Pons (tissue), 1 donor: Measurements from ENCODE around the gene UVRAG.
A peak's percentile ranks its signal among the peaks of the same experiment; 100 is the strongest.

Source experiments
- DNase-seq: peaks from one replicate; pipeline ENCODE4 v3.0.0-alpha.2; 2016; ENCODE audit warnings: low spot score

Gene UVRAG

DNA sequence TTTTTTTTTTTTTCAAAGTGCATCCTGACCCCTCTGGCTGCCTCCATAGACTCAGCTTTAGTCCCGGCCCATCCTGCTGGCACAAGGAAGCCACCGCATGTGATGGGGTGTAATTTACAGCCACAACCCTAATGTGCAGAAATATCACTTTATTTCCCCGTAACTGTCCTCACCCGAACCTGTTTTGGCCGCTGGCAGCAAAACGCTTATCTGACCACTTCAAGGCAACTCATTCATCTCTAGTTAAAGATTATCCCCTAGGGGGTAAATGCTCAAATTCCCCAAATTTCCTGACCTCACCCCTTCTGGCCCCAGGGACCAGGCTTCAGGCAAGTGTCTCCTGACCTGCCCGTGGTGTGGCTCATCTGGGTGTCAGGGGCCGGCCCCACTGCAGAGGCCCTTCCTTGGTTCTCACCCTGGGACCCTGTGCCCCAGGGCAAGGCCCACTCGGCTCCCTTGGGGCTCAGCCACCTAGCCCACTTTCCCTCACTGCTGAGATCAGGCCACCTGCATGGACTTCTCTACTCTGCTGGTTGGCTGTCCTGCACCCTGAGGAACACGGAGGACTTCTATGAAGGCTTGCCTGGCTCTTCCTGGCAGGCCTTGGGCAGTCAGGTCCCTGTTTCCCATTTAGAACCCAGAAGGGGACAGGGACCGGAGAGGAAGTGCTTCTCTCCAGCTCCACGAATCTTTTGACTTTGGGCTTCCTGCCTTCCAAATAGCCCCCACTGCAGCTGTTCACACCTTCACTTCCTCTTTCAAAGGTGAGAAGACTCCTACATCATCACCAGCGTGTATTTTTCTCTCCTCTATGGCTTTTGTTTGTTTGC lies 337.9 kb downstream of the UVRAG start:
- no peak for DNase-seq

DNA sequence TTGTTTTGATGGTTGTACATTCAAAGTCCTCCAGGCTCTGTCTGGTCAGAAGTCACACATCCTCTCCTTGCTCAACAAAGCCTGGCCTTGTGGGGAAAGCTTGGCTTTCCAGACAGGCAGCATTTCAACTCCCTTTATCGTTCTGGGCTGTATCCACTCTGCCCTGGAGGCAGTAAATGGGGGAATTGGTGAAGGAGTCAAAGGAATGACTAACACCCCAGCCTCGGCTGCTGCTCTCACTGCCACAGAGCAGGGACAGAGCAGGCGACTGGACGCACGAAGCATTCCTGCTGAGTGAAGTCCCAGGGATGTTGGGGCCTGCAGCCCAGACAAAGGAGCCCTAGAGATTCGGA lies 338.5 kb downstream of the UVRAG start:
- DNase-seq: peak; percentile 56

DNA sequence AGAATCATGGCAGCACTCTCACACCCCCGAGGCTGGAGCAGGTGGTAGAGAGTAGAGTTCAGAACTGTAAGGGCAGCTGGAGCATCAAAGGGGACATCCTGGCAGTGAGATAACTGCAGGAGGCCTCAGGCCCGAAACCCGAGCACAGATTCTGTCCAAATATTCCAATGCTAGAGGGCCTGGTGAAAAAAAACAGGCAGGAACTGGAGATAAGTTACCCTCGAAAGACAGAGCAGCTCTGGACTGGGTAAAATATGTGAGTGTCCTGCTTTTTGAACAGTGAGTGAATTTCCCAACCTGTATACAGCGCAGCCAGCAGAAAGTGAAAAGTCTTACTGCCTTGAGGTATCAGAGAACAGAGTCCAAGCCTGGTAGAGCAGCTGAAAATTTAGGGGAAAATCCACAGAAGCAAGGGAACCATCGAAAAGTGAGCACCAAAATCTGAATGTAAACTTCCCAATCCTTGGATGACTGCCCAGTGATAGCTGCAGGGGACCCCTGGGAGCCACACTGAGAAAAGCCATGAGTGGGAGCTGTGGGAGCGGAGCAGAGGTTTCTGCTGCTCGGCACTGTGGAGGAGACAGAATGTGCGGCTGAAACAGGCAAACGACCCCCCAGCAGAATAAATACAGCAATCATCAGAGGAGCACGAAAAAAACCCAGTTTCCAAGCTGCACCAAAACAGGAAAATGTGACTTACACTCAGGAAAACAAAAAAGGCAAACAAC lies 340.7 kb downstream of the UVRAG start:
- DNase-seq: no peak

DNA sequence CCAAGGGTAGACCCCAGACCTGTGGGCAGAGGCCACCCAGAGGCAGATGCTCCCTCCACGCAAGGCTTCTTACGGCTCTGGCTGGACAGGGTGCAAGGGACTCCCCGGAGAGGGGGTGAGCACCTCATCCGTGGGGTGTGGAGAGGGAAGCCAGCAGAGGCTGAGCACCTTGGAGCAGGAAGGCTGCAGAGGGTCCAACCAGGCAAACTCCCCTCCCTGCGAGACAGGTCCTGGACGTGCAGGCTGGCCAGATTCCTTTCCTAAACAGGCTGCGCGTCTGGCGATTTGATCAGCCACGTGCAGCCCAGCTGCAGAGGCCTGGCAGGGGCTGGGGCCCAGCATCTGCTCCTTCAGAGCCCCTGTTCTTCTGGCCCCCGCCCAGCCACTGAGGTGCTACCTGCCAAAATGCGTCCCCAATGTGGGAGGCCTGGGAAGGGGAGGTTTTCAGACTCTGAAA lies 342.0 kb downstream of the UVRAG start:
- DNase-seq: no peak

DNA sequence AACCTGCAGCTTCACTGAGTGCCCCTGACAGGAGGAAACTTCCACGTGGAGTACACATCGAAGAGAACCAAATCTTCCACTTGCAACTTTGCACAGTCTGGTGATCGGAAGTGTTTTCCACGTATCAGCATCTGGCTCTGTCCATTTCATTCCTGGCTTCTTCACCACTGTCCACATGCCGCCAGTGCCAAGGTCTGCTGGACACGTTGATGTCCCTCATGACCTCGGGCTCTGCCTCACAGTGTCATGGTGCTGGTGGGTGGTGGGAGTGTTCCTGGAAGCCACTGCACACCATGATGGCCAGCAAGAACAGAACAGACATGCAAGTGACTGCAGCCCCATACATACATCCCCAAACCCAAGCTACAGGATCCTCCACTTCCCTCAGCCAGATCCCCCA lies 342.9 kb downstream of the UVRAG start:
- DNase-seq: no peak

DNA sequence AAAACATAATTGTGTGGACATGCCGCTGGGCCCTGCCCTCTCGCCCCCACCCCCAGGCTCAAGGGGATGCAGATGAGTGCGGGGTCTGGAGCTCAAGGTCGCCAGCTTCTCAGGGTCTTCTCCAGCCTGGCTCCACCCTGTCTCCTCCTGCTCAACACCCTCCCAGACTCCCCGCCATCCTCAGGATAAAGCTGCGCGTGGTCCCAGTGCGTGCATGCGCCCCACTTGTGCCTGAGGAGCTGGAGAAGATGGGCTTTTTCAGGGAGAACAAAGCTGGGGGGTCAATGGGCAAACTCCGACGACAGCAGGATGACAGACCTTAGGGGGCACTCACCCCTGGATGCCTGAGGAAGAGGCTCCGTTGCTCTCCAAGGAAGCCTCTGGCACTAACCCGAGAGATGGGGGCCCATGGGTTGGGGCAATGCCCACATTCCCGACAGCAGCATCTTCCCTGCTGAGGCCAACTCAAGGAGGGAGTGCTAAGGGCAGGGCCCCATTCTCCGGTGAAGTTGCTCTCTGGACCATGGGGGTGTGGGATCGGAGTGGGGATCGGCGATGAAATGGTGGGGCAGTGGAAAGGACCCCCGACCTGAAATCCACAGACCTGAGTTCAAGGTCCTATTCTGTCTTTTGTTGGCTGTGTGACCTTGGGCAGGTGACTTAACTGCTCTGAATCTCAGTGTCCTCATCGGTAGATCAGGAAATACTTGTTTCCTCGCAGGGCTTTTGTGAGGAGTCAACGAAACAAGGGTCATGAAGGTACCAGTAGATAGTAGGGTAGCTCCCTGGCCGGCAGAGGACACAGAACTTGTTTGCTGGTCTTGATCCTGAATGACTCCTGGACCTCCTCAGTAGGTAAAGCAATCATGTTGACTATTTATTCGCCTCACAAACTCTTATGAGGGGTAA lies 343.6 kb downstream of the UVRAG start:
- DNase-seq: no peak

DNA sequence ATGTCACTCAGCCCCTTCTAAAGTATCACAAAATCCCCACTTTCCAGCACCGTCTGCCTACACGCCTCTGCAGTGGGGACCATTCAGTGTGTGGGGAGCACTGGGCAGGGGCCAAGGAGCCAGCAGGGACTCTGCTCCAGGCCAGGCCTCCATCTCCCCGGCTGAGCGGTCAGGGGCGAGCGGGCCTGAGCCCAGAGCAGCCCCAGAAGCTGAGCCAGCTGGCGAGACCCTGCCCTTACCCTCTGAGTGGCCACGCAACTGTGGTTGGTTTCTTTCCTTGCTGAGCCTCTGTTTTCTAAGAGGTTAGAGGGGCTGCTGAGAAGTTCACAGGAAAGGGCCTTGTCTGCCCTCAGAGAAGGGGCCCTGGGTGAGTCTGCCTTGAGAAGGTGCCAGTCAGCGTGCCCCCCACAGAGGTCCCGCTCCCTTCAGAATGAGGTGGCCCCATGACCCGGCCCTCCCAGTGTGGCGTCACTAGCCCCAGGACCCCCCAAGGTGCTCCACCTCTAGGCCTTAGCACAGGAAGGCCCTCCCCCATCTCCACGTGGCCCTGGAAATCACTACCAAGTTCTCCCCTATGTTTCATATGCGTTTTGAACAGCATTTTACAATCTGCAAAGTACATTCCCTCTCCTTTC lies 344.4 kb downstream of the UVRAG start:
- no peak for DNase-seq

DNA sequence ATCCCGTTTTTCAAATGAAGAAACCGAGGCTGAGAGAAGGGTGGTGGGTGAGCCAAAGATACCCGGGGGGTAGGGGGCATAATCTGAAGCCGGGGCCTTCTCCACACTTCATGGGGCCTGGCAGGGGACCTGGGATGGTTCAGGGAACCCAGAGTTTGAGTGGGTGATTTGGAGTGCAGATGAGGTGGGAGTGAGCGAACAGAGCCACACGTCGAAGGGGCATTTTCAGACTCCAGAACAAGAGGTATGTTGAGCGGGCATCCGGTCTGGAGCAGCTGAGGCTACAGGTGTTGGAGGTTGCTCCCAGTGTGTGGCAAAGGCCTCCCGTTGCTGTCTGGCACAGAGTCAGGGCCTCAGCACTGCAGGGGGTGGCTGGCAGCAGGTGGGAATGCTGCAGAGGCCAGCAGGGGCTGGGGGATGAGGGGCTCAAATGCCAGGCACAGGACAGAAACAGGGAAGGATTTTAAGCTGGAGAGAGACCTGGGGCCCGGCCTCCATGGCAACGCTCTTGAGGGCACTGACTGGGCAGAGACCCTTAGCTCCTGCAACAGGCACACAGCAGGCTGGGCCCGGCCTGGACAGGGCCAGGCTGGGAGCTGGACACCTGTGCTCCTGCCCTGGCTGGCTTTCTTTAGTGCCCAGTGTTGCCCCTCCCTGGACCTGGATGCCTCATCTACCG lies 345.1 kb downstream of the UVRAG start:
- DNase-seq: no peak

DNA sequence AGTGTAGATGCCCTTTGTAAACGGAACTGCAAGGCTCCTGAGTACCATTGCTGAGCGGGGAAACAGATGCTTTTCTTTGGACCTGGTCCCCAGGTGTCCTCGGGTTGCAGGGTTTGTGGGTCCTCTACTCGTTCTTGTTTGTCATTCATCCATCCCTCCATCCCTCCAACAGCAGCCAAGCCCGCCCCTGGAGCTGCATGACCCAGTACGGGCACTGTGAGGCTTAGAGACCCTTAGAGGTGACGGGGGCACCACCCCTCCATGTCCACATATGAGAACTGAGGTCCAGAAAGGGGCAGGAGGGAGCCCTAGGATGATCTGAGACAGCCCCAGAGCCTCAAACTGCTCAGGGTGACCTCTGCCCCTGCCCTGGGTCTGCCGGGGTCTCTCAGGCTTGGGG lies 345.8 kb downstream of the UVRAG start:
- DNase-seq: no peak

DNA sequence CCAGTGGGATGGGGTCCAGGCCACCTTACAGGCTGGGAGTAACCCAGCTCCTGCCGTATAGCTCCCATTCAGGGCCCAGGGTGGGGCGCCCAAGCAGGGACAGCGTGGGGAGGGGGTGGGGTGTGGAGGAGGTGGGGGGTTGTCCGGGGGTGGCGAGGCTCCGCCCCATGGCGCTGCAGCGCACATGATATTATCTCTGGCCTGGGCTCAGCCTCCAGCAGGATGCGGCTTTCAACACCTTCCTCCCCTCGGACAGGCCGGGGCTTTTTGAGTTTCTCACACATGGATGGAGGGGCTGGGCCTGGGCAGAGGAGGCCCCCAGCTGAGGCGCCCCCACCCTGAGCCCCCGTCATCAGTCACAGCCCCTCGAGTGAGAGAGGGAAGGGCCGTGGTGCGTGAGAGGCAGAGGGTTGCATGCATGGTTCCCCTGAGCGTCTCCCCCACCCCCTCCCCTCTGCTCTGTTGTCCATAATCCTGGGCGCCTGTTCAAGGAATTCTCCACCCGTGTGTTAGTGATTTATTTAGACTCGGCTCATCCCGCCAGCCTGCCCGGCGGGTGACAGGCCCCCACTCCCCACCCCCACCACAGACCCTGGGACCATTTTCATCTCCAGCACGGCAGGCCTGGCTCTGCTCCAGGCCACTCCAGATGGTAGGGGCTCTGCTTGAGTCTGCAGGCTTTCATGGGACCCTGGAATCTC lies 346.4 kb downstream of the UVRAG start:
- no peak for DNase-seq

DNA sequence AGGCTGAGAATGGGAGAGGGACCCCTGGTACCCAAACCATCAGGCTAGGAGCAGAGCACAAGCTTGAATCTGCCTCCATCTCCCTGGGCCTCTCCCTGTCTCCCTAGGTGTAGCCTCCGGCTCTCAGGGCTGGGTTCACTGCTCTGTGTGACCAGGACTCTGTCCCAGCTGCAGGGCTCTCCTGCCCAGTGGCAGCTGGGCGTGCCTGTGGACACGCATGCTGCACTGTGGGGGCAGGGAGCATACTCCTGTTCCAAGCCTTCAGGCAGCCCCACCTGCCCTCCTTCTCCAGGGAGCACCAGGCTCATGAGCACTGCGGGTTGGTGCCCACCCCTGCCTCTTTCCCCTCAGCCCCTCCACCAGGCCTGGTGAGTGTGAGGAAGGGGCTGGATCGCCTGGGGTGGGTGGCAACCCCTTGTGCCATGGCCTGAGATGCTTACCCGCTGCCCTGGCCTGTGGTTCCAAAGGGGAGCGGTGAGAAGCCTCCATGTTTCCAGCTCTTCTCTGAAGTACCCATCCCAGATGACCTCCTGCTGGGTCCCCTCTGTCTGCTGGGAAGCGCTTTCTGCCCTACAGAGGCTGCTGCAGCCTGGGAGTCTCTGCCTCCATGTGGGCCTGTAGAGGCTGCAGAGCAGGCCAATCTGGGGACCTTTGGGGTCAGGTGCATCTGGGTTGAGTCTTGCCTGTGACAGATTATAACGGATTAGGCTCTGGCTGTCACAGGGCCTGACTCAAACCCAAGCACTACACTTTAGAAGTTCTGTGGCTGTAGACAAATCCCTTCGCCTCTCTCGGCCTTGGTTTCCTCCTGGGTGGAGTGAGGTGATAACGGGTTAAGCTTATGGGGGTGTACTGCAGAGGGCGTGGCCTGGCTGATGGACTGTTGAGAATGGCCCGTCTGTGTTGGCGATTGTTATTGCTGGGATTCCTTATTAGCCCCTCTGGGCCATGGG lies 347.6 kb downstream of the UVRAG start:
- DNase-seq: no peak

DNA sequence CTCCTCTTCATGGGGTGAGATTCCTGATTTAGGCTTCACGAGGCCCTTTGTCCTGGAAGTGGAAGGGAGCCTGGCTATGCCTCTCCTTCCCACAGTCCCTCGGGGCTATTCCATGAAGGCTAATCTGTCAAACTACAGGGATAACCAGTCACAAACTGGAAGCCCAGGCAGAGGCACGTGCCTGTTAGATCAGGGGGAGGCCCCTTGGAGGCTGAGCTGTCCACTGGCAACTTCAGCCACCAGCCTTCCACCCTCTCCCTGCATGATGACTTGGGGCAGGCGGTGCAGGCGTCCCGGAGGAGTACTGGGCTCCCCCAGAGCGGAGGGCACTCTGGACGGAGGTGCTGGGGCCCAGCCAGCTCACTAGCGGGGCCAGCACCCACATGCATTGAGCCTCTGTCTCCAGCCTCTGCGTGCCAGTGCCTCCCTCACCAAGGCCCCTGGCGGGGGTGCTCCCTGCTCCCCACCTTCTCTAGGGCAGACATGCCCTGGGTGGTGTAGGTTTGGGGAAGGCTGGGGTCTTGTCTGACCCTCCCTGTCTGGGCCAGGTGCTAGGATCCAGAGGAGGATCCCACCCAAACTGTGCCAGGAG lies 348.4 kb downstream of the UVRAG start:
- DNase-seq: no peak

DNA sequence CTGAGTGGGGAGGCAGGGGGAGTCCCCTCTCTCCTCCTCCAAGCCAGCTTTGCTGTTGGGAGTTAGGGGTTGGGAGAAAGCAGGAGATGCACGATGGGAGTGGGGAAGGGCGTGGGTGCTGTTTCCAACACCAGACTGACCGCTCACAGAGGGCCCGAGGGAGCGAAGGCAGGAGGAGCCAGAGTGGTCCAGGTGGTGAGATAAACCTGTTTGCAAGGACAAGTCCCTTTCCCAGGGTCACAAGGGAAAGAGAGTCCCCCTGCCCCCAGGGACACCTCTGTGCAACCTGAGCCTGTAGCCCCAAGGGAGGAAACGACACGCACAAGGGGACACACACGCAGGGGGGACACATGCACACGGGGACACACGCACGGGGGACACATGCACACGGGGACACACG lies 349.1 kb downstream of the UVRAG start:
- DNase-seq: no peak

DNA sequence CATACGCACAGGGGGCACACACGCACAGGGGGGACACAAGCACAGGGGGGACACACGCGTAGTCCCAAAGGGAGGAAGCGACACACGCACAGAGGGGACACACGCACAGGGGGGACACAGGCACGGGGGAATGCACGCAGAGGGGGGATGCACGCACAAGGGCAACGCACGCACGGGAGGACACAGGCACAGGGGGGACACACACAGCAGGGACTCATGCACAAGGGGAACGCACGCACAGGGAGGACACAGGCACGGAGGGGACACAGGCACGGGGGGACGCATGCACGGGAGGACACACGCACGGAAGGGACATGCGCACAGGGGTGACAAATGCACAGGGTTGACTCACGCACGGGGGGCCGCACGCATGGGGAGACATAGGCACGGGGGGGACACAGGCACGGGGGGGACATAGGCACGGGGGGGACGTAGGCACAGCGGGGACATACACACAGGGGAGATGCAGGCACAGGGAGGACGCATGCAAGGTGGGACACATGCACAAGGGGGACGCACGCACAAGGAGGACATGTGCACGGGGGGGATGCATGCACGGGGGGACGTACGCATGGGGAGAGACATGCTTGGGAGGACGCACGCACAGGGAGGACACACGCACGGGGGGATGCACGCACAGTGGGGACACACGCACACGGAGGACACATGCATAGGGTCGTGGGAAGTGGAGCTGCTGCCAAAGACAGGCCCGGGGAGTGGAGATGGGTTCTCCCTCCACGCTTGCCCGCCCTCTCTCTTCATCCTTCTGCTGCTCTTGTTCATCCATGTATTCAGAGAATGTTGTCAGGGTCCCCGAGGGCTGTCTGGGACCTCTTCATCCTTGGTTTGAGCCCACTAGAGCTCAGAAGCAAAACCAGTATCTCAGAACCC lies 350.1 kb downstream of the UVRAG start:
- DNase-seq: no peak

DNA sequence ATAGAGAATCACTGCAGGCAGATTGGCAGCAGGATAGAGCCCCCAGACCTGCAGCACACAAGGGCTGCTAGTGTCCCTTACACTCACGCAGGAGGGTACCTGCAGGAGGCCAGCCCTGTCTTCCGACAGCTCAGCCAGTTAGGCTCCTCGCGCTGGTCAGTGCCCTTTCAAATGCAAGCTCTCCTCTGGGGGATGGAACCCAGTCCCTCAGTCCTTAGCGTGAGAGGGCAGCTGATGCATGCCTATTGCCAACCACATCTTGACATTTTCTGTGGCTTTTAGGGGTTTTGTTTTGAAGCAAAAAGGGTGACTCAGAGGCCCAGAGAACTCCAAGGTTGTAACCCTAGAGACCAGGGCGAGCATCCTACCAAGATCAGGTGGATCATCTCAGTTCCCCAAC lies 351.3 kb downstream of the UVRAG start:
- no peak for DNase-seq

DNA sequence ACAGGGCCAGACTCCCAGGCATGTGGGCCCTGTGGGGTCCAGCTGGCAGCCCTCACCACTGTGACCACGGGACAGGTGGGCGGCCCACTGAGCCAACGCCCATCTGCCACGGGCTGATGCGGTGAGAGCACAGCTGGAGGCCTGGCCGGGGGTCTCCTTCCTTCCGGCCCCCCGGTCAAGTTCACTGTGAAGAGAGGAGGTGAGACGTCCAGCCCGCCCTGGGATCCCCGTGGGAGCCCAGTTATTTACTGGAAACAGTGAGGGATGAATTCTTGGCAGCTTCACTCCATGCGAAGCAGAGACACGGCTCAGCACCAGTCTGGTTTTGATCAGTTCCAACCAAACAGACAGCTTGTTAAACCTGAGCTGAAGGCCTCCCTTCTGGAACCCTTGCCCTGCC lies 352.6 kb downstream of the UVRAG start:
- no peak for DNase-seq

DNA sequence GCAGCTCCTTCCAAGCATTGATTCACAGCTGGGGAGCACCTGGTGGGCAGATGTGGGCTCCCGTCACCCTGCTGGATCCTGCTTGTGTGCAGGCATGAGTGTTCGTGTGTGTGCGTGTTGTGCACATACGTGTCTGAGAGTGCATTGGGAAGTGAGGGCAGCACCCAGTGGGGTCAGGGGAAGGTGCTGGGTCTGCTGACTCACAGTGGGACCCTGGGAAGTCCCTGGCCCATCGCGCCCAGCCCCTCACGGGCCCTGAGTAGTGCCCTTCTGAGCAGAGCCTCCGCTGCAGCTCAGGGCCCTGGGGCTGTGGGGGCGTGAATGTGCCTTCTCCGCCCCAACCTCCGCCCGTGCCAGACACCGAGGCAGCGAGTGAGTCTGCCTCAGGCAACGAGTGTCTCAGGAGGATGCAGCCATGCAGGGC lies 354.5 kb downstream of the UVRAG start:
- no peak for DNase-seq

DNA sequence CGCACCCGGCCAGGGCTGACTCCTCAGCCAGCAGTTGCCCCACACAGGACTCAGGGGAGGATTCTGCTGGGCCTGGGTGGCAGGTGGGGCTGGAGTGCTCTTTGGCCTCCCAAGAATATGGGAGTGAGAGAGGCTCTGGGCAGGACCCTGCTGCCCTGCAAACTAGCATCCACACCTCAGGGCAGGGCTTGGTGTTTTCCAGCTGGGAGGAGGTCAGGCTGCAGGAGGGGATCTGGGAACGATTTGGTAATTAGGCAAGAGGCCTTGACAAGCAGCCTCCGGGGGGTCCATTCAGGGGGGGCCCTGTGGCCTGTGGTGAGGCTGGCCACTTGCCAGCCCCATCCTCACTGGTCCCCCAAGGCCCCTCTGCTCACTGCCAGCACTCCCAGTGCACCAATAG lies 355.5 kb downstream of the UVRAG start:
- no peak for DNase-seq
